Fibroblast of the conjunctiva (primary cell): Measurements from ENCODE around the gene PDE4A.

Experiments
- DNase-seq: peaks from one replicate; pipeline ENCODE4 v3.0.0-alpha.2; 2010; ENCODE audit warnings: low read depth

Gene PDE4A

DNA sequence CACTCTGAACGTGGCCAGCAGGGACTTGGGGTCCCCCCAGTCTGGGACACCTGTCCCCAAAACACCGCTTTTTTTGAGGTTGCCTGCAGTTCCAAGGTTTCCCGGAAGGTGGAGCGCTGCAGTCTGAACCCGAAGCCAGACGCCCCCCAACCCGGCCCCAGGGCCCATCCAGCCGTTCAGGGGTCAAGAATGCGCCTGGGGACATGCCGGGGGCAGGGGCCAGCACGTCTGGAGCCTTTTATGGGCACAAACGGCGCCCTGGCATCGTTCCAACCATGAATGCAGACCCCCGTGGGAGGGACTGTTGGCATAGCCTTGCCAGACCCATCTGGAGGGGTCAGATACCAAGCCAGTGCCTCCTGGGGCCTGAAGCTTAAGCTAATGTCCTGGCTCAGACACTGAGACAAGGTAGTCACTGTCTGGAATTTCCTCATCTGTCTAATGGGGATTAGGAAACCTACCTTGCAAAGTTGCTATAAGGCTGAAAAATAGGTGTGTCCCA lies 90.0 kb downstream of the PDE4A start:
- no peak for DNase-seq

DNA sequence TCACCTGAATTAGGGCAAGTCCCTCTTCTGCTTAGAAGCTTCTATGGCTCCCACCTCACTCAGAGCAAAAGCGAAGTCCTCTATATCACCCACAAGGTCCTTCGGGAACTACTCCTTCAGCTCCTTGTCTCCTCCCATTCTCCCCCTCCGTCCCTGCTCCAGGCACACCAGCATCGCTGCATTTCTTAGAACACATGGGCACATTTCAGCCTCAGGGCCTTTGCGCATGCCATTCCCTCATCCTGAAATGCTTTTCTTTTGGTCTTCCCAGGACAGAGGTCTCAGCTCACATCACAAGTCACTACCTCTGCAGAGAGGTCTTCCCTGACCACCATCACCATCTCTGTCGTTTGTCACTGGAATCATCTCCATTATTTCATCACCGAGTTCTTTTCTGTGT lies 92.9 kb downstream of the PDE4A start:
- no peak for DNase-seq

DNA sequence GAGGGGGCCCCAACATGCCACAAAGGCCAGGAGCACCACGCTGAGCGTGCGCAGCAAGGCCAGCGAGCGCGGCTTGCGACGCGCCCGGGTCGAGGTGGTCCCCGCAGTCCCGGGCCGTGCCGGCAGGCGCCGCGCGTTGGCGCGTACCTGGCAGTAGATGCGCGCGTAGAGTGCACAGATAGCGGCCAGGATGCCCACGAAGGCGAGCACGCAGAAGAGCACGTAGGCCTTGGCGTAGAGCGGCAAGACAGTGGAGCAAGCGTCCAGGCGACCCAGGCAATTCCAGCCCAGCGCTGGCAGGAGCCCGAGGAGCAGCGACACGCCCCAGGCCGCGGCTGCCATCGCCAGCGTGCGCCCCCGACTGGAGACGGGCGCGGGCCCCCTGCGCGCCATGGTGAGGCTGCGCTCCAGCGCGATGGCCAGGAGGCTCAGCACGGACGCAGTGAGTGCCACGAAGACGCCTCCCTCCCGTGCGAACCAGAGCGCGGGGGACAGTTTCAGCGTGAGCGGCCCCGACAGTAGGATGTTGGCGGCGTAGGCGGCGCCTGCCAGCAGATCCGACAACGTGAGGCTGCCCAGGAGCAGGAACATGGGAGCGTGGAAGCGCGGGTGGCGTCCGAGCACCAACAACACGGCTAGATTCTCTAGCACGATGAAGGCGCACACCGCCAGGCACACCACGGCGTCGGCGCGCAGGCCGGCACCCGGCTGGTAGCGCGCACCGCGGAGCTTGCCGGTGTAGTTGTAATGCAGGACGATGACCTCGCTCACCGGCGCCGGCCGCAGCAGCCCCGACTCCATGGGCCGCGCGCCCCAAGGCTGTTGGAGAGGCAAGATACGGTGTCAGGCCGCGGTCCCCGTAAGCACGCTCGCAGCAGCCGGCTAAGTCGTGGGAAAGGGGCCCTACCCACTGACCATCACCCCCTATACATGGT lies 94.1 kb downstream of the PDE4A start:
- no peak for DNase-seq

DNA sequence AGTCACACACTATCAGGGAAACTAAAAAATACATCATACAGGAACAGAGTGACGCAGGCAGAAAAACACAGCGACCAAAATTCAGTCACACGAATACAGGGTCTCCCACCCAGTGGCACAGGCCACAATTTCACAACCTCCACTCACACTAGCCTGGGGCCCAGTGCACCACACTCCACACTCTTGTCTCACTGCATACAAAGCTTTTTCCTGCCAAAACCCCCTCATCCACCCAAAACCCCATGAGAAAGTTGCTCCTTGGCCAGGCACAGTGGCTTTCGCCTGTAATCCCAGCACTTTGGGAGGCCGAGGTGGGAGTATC lies 95.7 kb downstream of the PDE4A start:
- no peak for DNase-seq

DNA sequence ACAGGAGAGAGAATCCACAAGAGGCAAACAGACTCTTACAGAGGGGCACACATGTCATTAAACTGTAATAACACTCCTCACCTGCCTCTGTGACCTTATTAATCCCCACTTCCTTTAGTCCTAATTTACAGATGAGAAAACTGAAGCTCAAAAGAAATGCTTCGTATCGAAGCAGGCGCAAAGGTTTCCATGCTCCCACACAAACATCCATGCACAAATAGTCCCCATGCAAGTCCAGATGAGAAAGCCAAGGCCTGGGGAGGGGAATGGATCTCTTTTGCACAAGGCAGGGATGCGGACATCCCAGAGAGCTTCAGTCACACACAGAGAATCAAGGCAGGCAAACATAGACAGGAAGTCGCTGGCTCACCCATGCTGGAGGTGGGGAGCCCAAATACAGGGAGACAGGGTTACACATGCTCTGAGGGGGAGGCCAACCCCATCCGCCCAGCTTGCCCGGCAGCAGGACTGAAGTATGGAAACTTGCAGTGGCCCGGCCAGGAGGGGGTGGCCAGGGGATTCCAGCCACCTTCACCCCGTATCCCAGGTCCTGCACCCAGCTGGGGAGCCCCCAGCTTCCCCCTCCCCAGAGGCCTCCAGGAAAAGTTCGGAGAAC lies 96.4 kb downstream of the PDE4A start:
- DNase-seq = no peak

DNA sequence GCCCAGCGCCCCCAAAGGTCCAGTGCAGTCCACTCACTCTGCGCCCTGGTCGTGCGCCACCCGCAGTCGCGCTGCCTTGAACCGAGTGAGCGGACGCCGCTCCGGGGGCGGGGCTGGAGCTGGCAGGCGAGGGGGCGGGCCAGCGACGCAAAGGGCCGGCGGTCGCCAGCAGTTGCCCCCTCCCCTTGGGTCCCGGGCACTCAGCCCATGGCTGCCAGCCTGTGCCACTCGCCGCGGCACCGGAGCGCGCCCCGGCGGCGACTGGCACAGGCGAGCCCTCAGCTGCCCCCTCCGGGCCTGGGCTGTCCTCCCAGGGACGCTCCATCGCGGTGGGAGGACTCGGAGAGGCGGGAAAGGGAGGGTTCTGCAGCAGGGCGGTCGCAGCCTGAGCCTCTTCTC lies 97.0 kb downstream of the PDE4A start, which contains the start of gene S1PR5:
TSS of gene S1PR5 (minus strand) at position 87 of the 399 bp plus-strand sequence. CDS start 2,436 bp downstream, outside the sequence.
- no peak for DNase-seq

DNA sequence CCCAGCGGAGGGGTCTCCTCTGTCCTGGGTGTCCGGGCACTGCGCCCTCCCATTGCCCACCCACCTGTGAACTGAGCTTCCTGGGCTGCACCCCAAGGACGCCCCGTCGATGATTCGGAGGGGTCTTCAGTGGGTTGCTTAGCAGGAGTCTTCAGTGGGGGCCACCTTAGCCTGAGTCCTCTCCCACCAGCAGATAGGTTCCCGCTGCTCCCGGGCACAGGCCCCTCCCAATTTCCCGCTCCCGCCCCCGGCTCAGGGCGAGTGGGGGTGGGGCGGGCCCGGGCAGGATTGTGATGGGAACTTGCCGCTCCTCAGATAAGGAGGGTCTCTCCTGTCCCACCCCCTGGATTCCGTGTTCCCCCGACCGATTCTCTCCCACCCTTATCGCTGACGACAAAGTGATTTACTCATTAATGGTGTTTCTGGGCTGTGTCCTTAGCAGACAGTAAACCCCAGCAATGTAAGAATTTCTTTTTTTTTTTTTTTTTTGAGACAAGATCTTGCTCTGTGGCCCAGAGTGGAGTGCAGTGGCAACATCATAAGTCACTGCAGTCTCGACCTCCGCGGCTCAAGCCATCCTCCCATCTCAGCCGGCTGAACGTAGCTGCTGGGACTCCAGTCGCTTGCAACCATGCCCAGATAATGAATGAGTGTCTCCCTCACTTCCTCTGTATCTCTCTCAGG lies 97.6 kb downstream of the PDE4A start:
- no peak for DNase-seq

DNA sequence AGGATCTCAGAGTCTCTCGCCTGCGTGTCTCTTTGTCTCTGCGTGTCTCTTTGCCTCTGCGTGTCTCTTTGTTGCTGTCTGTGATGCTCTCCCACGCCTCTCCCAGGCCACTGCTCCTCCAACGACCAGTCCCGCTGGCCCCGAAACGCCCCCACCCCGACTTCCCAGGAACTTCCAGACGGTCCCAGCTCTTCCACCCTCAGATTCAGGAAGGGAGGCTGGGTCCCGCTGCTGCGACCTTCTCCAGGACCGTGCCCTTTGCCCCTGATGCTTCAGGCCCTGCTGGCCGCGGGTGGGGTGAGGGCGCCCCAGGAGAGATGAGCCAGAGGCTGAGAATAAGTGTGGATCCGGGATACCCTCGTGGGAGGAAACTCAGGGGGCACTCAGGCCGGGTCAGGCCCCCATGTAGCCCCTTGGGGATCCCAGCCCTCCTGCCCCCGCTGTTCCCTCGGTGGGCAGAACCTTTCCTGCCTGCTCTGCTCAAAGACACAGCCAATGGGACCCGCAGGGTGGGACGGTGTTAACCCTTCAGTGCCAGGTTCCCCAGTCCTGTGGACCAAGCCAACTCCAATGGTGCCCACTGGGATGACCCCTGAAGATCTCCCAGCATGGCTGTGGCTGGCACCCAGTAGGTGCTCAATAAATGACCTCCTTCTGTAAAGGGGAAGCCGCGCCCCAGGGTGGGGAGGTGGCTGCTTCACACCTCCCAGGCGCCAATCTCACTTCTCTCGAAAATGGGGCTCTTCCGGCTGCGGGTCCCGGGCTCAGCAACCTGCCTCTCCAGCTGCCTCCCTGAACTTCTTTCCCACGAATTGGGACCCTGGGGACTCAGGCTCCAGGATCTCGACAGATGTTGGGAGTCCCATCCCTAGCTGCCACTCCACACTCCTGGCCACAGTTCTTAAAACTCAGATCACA lies 98.4 kb downstream of the PDE4A start:
- no peak for DNase-seq
